ENCODE data around the gene KIF14. TPM values are rescaled to one million over a fixed set of nuclear protein-coding genes. Genes with fewer than 3 reads are reported as not detected.

KIF14 gene
- total and polyA plus RNA-seq, 2 of the 8 experiments (the other 6 are each of a cell fraction or from before 2014, with no cell fraction given) = 2.6 to 23.3 TPM

DNA sequence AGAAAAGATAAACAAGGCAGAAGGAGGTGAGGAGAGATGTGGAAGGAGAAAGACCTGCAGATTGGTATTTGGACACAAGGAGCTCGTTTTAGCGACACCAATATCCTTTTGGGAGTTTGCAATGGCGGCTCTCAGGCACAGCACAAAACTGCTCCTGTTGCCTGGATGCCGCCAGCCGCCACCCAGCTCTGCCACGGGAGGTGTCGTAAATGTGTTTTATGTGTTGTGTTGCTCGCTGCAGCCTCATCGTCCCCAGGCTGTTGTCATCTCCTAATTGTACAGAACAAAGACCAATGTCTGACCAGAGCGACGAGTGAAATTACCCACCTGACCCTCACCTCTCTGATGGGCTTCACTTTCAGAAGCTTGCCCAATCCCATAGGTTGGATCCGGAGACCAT is 114.1 kb downstream of the KIF14 start (continued):
- TF ChIP-seq, protein P1, sequence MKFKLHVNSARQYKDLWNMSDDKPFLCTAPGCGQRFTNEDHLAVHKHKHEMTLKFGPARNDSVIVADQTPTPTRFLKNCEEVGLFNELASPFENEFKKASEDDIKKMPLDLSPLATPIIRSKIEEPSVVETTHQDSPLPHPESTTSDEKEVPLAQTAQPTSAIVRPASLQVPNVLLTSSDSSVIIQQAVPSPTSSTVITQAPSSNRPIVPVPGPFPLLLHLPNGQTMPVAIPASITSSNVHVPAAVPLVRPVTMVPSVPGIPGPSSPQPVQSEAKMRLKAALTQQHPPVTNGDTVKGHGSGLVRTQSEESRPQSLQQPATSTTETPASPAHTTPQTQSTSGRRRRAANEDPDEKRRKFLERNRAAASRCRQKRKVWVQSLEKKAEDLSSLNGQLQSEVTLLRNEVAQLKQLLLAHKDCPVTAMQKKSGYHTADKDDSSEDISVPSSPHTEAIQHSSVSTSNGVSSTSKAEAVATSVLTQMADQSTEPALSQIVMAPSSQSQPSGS (IDR thresholded peaks at IDR 0.05; ENCODE audit: low read length) = no peak

All from H1 (cell line).